ENCODE measurements around the gene ZP2.

ZP2 gene

DNA sequence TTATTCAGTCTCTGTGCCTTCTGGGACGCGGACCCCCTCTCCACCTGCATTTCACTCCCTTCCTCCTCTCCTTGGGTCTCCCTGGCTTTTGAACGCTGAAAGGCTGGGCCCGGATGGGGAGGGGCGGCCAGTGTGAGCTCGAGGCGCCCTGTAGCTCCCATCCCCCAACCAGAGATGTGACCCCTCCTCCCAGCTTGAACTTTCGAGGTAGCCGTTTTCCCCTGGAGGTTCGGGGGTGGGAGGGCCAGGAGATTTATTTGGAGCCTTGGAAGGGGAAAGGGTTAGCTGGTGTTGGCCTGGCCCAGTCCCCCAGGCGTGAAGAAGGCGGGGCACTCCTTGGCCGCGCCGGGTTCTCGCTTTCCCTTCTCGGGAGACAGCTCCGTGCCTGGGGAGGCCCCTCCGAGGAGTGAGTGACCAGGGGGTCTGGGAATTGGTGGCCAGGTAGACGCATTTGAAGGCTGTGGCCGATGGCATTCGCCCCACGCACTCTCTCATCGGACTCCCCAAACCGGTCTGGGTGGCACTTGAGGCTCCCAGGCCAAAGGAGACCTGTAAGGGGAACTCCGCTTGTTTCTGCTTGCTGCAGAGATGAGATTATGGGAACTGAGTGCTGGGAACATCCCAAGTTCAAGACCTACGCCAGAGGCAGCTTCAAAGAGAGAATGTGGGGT, 52.0 kb downstream of the ZP2 start:
- TF ChIP-seq, protein P1, sequence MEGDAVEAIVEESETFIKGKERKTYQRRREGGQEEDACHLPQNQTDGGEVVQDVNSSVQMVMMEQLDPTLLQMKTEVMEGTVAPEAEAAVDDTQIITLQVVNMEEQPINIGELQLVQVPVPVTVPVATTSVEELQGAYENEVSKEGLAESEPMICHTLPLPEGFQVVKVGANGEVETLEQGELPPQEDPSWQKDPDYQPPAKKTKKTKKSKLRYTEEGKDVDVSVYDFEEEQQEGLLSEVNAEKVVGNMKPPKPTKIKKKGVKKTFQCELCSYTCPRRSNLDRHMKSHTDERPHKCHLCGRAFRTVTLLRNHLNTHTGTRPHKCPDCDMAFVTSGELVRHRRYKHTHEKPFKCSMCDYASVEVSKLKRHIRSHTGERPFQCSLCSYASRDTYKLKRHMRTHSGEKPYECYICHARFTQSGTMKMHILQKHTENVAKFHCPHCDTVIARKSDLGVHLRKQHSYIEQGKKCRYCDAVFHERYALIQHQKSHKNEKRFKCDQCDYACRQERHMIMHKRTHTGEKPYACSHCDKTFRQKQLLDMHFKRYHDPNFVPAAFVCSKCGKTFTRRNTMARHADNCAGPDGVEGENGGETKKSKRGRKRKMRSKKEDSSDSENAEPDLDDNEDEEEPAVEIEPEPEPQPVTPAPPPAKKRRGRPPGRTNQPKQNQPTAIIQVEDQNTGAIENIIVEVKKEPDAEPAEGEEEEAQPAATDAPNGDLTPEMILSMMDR (IDR thresholded peaks at IDR 0.05), result no peak

DNA sequence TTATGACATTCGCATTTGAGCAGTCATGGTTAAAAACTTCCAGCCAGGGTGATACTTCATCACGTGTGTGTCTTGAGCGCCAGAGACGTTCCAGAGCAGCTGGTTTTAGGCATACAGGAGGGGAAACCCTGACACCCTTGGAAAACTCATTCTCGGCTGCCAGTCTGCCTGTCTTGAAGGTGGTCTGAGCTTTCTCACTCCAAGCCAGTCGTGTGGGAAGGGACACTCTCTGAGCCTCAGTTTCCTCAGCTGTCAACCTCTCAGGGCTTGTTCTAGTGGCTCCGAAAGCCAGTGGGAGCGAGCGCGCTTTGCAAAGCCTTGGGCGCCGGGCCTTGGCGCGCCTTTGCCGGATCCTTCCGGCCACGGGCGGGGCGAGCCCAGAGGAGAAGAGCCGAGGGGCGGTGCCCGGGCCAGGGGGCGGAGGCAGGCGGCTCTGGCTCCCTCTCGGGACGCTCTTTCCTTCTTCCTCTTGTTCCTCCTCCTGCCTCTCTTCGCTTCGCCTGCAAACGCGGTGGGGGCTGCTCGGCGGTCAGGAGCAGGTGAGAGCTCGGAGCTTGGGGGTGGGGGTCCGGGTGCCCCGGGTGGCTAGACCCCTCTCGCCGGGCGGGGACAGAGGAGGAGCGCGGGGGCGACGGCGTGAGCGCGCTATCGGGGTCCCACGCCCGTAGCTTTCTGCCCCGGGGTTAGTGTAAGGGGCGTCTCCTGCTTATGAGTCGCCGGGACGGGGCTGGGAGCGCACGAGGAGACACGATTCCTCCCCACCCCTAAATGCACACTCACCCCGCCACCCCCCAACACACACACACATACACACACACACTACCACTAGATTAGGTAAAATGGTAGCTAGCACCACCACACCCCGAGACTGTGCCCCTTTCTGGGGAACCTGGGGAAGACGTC, 52.9 kb downstream of the ZP2 start, which contains the start of gene LDAF1:
TSS of gene LDAF1 (plus strand) at position 467 of the 903 bp plus-strand sequence. CDS start 2,509 bp downstream, outside the sequence.
- TF ChIP-seq, protein P1 (IDR thresholded peaks at IDR 0.05), result no peak

DNA sequence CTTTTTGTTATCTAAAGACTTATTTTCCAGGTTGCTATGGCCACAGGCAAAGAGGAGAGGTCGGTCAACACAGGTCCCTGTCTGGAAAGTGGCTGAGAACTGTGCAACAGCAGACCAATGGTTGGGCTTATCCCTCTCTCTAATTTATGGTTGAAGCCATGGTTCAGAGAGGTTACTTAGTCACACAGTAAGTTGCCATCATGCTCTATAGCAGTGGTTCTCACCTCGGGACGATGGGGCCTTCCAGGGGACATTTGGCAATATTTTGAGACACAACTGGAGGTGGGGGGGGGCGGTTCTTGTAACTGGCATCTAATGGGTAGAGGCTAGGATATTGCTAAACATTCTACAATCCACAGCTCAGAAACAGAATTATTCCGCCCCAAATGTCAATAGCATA, 53.7 kb downstream of the ZP2 start:
- TF ChIP-seq, protein P1 (IDR thresholded peaks at IDR 0.05), result no peak

DNA sequence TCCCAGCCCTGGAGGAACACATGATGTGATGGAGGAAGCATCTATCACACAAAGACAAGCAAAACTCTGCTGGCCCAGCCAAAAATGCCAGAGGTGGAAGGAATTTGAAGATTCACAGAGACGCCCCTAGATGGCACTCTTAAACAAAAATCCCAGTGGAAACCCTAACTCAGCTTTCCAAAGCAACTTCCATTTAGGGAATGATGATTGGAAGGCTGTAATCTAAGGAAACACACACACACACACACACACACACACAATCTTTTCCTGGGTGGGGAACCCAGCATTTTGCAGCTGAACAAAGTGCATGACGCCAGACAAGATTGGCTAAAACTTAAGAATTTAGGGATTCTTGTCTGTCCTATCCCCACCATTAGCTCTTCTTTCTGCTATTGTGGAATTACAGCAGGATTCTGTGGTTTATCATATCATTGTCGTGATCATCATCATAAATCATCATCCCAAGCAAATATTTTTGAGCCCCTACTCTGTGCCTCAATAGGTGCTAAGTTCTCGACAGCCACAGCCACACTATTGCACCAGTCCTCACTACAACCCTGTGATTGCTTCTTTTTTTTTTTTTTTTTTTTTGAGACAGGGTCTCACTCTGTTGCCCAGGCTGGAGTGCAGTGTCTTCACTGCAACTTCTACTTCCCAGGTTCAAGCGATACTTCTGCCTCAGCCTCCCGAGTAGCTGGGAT, 54.5 kb downstream of the ZP2 start:
- TF ChIP-seq, protein P1 (IDR thresholded peaks at IDR 0.05), result peak; percentile 73; the same call in 1 of the 2 replicates

DNA sequence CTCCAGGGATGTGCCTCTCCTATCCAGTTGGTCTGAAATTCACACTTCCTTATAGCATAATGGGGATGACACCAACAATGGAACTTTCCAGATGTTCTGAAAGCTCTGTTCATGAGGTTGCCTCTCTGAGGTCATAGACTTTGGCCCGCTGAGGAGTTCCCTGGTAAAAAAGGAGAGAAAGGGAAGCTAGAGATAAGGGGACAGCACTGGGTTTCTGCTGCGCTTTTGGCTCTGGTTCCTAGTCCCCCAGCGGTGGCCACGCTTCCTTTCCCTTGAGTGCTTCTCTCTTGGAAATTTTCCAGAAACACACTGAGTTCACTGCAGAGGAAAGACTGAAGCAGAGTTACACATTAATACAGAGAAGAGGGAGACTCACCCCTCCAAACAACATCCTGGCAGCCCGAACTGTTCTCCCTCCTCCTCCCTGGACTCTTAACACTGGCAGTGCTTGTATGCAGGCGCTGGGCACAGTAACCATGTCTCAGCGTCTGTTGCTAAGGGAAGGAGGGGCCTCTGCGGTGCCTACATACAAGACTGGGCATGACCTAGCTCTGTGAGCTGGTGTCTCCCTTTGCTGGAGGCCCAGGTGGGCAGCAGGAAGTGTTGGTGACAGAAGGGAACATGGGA, 60.9 kb downstream of the ZP2 start, which contains the start of gene DNAH3:
TSS of gene DNAH3 (minus strand) at position 472 of the 627 bp plus-strand sequence. CDS start 527 bp downstream, outside the sequence.
- TF ChIP-seq, protein P1 (IDR thresholded peaks at IDR 0.05), result no peak
